Femur (tissue), 1 donor: ENCODE results near the gene FCHSD2.
"Not testable (repeated sequence)": the region's sequence is repeated elsewhere in the genome, so short reads cannot be mapped to it uniquely, and the experiment has no call there.

Source experiments
- DNase-seq: peaks from one replicate; pipeline ENCODE4 v3.0.0-alpha.2; 2017

Gene FCHSD2

GRCh38 chr11:73116636-73117035 lies 25.5 kb downstream of the FCHSD2 start:
- no peak for DNase-seq

DNA sequence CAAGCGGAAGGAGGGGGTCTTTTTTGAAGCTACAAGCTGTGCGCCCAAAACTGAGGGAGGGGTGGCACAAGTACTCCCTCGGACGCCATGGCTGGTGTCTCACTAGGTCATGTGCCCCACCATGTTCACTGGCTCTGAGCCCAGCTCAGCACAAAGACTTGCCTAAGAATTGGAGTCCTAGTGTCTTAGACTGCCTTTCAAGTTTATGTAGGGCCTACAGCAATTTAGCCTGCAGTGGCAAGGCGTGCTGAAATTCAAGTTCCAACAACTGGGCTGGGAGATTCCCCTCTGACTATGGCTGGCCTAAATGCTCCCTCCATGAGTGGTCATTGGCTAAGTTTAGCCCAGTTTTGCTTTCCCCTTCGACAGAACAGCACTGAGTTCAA lies 27.3 kb downstream of the FCHSD2 start:
- no peak for DNase-seq

GRCh38 chr11:73114110-73114834 lies 27.8 kb downstream of the FCHSD2 start:
- DNase-seq = no peak

DNA sequence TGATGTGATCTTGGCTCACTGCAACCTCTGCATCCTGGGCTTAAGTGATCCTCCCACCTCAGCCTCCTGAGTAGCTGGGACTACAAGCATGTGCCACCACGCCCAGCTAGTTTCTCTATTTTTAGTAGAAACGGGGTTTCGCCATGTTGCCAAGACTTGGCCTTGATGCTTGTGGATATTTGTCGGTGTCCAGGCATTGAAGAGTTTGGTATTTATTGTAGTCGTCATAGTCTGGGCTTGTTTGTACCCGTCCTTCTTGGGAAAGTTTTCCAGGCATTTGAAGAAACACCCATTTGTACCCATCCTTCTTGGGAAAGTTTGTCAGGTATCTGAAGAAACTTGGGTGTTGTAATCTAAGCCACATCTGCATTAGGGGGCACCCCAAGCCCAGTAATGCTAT lies 28.7 kb downstream of the FCHSD2 start:
- DNase-seq = no peak

DNA sequence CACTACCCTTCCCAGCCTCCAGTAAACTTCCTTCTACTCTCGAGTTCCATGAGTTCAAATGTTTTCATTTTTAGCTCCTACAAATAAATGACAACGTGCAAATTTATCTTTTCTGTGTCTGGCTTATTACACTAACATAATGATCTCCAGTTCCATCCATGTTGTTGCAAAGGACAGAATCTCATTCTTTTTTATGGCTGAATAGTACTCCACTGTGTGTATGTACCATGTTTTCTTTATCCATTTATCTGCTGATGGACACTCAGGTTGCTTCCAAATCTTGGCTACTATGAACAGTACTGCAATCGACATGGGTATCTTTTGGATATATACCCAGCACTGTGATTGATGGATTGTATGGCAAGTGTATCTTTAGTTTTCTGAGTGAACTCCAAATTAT lies 34.5 kb downstream of the FCHSD2 start:
- no peak for DNase-seq

DNA sequence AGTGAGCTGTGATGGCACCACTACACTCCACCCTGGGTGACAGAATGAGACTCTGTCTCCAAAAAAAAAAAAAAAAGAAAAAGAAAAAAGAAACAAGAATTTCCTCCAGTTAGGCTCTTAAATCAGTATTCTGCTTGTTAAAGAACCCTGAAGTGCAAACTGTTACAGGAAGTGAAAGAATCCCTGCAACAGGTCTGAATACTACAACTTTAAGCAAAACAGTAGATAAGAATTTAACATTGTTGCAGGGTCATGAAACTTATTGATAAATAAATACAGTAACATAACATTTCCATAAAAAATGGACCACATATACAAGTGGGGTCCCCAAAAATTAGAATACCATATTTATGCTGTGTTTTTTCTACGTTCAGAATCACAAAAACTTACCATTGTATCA lies 35.8 kb downstream of the FCHSD2 start:
- no peak for DNase-seq

DNA sequence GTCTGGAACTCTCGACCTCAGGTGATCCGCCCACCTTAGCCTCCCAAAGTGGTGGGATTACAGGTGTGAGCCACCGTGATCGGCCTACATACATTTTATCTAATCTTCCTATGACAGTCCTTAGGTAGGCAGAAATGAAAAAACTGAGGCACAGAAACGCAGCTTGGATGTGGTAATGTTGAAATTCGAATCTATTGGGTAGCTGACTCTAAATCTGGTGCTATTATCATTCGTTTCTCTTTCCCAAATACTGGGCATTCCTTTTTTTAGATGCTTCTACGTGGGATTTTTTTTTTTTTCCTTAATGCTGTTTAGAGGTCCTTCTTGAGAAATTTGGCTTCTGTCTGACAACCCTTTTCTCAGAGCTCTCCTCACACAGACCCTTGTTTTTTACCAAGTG lies 41.5 kb downstream of the FCHSD2 start:
- no peak for DNase-seq

GRCh38 chr11:73099512-73100266 lies 42.4 kb downstream of the FCHSD2 start:
- no peak for DNase-seq

DNA sequence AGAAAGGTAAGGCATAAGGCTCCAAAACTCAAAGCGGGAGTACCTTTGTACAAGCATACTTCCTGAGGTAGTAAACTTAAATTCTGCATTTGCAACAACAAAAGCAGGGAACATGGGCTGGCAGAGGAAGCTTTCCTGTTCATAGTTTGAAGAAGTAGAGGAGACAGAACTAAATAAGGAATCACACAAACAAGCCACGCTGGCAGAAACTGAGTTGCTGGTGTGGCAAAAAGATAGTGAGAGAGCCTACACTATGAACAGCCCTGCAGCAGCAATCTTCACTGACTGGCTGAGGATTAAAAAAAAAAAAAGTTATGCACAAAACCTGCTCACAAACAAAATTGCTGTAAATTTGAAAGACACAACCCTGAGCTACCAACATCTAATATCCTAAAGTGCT lies 46.5 kb downstream of the FCHSD2 start:
- peak; percentile 36 for DNase-seq

- no peak for DNase-seq
These were observed 50.4 kb downstream of the FCHSD2 start for GRCh38 chr11:73091521-73092305.

- no peak for DNase-seq
These were observed 54.4 kb downstream of the FCHSD2 start for GRCh38 chr11:73087730-73088129.

- DNase-seq = no peak
These were observed 56.8 kb downstream of the FCHSD2 start for GRCh38 chr11:73085189-73085875.

DNA sequence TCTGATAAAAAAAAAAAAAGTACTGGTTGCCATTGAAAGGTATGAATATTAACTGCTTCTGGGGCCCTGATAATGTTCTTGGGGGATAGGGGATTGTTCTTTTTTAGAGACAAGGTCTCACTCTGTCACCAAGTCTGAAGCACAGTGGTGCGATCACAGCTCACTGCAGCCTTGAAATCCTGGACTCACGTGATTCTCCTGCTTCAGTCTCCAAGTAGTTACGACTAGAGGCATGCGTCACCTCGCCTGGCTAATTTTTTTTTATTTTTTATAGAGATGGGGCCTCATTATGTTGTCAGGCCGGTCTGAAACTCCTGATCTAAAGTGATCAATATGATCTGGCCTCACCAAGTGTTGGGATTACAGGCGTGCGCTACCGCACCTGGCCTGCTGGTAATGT lies 63.5 kb downstream of the FCHSD2 start:
- DNase-seq = no peak

GRCh38 chr11:73077454-73077853 lies 64.7 kb downstream of the FCHSD2 start:
- DNase-seq = no peak

- no peak for DNase-seq
These were observed 67.8 kb downstream of the FCHSD2 start for GRCh38 chr11:73074319-73074718.

- no peak for DNase-seq
These were observed 69.1 kb downstream of the FCHSD2 start for GRCh38 chr11:73072935-73073481.

DNA sequence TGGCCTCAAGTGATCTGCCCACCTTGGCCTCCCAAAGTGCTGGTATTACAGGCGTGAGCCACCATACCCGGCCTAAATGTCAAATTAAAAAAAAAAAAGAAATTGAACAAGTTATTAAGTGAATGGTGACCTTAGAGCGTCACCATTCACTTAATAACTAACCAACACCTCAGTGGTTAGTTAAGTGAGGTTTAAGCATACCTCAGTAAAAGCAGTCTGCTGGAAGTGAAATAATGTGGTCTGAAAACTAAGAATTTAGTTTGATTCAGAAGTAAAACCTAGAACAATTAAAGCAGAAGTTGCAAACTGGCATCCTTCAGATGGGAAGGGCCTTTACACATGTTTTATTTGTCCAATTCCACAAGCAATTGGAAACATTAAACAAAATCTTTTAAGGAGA lies 71.5 kb downstream of the FCHSD2 start:
- no peak for DNase-seq

GRCh38 chr11:73061857-73062424 lies 80.2 kb downstream of the FCHSD2 start:
- not testable (repeated sequence) for DNase-seq

GRCh38 chr11:73061434-73061833 lies 80.7 kb downstream of the FCHSD2 start:
- DNase-seq = not testable (repeated sequence)

GRCh38 chr11:73059915-73060314 lies 82.2 kb downstream of the FCHSD2 start:
- no peak for DNase-seq

DNA sequence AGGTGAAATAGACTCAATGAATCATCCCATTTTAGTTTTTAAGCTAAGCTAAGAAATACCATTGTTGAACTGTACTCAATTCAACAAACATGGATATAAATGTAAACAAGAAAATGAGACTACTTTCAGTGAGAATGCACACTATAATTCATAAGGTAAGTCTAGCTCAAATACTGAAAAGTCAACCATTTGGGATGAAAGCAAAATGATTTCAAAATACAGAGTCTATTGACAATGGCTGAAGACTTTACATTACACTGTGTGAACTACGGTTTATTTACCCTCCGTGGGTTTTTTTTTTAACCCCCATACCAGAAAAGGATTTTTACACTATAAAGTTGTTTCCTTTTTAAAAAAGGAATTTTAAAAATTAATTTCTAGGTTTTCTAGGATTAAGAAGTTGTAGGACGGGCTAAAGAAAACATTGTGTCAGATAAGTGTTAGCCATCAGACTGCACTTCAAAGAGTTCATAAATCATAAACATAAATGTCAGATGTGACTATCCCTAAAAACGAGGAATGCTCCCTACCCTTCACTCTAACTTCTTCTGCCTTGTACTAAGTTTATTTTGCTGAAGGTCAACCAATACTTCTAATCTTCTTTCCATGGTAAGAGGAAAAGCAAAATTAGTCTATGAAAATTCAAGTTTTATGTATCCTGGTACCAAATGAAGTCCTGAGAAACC lies 83.0 kb downstream of the FCHSD2 start:
- DNase-seq = no peak
